ENCODE measurements around the gene PLEKHG5.

- TF ChIP-seq EZH2 (IDR thresholded peaks at IDR 0.05; ENCODE audit: borderline replicate concordance, insufficient read depth, low read depth, low read length, poor library complexity, severe bottlenecking): no peak
- TF ChIP-seq, protein P1, sequence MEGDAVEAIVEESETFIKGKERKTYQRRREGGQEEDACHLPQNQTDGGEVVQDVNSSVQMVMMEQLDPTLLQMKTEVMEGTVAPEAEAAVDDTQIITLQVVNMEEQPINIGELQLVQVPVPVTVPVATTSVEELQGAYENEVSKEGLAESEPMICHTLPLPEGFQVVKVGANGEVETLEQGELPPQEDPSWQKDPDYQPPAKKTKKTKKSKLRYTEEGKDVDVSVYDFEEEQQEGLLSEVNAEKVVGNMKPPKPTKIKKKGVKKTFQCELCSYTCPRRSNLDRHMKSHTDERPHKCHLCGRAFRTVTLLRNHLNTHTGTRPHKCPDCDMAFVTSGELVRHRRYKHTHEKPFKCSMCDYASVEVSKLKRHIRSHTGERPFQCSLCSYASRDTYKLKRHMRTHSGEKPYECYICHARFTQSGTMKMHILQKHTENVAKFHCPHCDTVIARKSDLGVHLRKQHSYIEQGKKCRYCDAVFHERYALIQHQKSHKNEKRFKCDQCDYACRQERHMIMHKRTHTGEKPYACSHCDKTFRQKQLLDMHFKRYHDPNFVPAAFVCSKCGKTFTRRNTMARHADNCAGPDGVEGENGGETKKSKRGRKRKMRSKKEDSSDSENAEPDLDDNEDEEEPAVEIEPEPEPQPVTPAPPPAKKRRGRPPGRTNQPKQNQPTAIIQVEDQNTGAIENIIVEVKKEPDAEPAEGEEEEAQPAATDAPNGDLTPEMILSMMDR (IDR thresholded peaks at IDR 0.05): no peak
These were observed at the start of gene PLEKHG5 for GRCh38 chr1:6491480-6491962.

All from B cell (primary cell).